Mucosa of stomach (tissue), 1 donor: ENCODE measurements around the gene NOTUM.

Source experiments
- H3K27me3 ChIP-seq: one replicate; pipeline ENCODE4 v1.7.0; 2013; ENCODE audit warnings: mild to moderate bottlenecking, low read length; ENCODE audit not compliant: control insufficient read depth, insufficient read depth
- H3K36me3 ChIP-seq: one replicate; pipeline ENCODE4 v1.7.0; 2013; ENCODE audit warnings: low read length; ENCODE audit not compliant: control insufficient read depth, insufficient read depth
- H3K4me1 ChIP-seq: one replicate; pipeline ENCODE4 v1.7.0; 2013; ENCODE audit warnings: mild to moderate bottlenecking, low read length; ENCODE audit not compliant: control insufficient read depth, insufficient read depth
- H3K4me3 ChIP-seq: one replicate; pipeline ENCODE4 v1.7.0; 2013; ENCODE audit warnings: low read length
- H3K9ac ChIP-seq: one replicate; pipeline ENCODE4 v1.7.0; 2013; ENCODE audit warnings: mild to moderate bottlenecking, low read length, moderate library complexity
- H3K9me3 ChIP-seq: one replicate; pipeline ENCODE4 v1.7.0; 2013; ENCODE audit warnings: mild to moderate bottlenecking, low read length, moderate library complexity; ENCODE audit not compliant: control insufficient read depth
- donor health status: Pancreatic carcinoma.

The NOTUM gene

GRCh38 chr17:81966343-81967243 is 5.6 kb upstream of the NOTUM start:
- Histone ChIP-seq H3K9me3 (no peaks in the 10 kb centered on the region), H3K27me3 (peaks cover 35% of the 10 kb centered on the region), H3K4me1 (peaks cover 13% of the 10 kb centered on the region), H3K9ac (no peak overlapping the region), H3K36me3 (no peaks in the 10 kb centered on the region), H3K4me3 (no peak overlapping the region)

DNA sequence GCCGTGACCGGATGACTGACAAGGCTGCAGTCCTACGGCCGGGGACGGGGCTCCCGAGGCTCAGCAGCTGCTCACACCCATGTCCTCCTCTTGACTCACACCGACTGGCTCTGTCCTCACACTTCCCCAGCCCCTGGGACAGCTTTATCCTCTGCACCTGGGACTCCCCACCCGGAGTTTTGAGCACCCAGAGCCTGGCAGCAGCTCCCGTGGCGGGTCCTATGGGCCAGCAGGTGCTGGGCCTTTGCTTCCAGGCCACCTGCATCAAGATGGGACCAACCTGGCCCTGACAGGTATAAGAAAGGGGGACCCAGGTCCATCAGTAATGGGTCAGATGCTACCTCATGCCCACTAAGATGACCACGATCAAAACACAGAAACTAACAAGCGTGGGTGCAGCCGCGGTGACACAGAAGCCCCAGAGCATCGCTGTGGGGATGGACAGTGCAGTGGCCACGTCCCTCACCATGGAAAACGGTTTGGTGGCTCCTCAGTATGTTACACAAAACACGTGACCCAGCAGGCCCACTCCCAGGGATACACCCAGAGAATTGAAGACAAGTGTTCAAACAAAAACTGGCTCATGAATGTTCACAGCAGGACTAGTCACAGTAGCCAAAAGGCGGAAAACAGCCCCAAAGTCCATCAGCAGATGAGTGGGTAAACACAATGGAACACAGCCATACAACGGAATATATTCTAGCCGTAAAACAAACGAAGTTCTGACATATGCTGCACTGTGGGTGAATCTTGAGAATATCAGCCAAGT is 3.3 kb upstream of the NOTUM start:
- Histone ChIP-seq H3K9me3 (no peaks in the 10 kb centered on the region), H3K4me1 (peaks cover 19% of the 10 kb centered on the region), H3K4me3 (no peak overlapping the region), H3K36me3 (no peaks in the 10 kb centered on the region), H3K27me3 (peaks cover 49% of the 10 kb centered on the region), H3K9ac (no peak overlapping the region)

DNA sequence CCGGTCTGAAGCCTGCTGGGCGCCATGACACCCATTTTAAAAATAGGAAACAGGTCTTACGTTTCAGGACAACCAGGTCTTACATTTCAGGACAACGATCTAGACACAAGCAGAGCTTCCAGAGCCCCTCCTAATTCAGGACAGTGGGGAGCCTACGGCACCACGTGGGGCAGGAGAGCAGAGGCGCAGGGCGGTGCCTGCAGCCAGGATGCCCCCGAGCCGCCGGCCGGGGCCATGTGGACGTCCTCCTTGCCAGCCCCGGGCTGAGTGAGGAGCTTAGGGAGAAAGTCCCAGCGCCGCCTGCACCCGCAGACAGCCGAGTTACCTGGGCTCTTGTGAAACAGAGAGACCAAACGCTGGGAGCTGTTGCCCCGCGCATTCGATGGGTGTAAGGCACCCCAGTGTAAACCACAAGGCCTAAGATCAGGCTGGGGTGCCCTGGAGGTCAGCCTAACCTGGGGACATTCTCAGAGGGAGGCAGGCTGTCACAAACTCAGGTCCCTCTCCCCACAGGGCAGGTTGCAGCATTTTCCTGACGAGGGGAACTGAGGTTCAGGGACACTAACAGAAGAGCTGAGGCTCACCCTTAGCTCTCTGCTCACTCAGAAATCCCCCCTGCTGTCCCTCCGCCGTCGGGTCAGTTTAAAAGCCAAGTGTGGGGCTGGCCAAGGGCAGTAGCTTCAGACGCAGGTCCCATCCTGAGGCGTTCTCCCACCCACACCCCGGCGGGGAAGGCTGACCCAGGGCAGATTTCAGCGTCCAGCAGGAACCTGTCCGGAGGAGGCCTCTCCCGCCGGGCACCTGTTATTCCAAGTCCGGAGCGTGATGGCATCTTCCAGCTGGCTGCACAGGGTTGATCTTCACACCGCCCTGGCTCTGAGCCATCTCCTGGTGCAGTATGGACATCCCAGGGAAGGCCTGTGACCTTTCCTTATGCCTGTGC is 1.8 kb upstream of the NOTUM start:
- Histone ChIP-seq H3K9ac (no peak overlapping the region), H3K4me1 (peaks cover 14% of the 10 kb centered on the region), H3K9me3 (no peaks in the 10 kb centered on the region), H3K4me3 (no peak overlapping the region), H3K27me3 (peaks cover 63% of the 10 kb centered on the region), H3K36me3 (no peaks in the 10 kb centered on the region)

DNA sequence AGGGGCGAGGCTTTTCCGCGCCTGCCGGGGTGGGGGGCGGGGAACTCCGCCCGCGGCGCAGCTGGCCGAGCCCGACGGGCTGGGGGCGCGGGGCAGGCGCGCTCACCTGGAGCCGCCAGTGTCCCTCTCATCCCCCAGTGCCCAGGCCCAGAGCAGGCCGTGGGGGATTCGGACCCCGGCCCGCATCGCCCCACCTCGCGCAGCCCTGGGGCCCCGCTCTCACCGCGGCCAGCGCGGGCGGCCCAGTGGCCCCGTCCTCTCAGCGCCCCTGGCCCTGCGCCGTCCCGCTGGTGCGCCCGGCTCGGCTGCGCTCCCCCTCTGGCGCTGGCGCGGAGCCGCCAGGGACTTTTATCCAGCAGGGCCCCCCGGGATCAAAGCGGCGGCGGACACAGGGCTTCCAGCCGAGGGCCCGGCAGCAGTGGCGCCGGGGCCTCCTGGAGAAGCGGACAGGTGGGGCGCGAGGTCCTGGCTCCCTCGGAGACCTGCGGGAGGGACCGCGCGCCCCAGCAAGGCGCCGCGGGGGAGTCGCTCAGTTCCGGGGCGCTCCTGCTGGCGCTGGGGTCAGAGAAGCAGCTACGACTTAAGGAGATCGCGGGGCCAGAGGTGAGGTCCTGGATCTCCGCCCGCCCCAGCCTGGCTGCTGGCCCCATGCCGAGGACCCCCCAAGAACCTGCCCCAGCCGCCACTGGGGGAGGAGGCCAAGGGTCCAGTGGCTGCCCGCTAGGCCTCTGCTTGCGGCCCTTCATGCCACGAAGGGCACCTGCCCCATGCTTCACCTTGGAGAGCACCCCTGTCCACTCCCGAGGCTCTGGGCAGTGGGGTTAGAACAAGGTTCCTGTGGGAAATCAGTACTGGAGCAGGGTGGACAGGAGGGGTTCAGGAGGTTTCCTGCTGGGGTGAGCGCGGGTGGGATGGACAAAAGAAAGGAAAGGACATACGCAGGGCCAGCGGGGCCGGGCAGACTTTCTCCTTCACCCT is 823 bp upstream of the NOTUM start:
- H3K9ac ChIP-seq, result no peak overlapping the region
- peaks cover 6% of the 10 kb centered on the region for H3K4me1 ChIP-seq
- no peaks in the 10 kb centered on the region for H3K9me3 ChIP-seq
- no peaks in the 10 kb centered on the region for H3K36me3 ChIP-seq
- H3K4me3 ChIP-seq, result no peak overlapping the region
- peaks cover 64% of the 10 kb centered on the region for H3K27me3 ChIP-seq

DNA sequence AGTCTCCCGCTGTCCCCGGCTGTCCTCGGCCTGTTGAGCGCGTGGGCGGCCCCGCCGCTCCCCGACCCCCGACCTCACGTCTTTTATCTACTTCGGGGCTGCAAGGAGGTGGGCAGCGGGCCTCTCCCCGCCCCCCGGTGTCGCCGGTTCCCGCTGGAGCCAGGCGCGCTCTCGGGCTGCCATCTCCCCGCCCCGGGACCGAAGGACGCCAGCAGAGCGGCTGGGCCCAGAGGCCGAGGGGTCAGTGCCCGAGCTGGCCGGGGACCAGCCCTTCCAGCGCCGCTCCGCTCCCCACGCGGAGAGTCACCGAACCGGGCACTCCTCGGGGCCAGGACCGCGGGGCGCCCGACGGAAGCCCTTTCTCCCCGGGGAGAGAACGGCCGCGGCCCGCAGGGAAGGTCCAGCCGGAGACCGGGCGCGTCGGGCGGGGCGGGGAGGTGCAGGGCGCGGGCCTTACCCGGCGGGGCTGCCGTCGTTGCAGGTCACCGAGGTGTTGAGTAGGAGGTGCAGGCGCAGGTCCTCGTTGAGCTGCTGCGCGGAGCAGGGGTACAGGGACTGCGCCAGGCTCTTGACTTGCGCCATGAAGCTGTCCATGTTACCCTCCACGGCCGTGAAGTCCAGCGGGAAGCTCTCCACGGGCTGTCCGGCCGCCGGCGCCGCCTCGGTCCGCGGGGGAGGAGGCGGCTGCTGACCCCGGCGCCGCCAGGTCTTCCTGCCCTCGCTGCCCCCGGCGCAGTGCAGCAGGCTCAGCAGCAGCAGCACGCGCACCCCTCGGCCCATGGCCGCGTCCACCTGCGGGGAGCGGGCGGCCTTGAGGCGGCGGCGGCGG is 643 bp downstream of the NOTUM start:
- no peak overlapping the region for H3K9ac ChIP-seq
- H3K27me3 ChIP-seq, result peaks cover 64% of the 10 kb centered on the region
- H3K9me3 ChIP-seq, result no peaks in the 10 kb centered on the region
- no peaks in the 10 kb centered on the region for H3K36me3 ChIP-seq
- no peak overlapping the region for H3K4me3 ChIP-seq
- peaks cover 6% of the 10 kb centered on the region for H3K4me1 ChIP-seq

DNA sequence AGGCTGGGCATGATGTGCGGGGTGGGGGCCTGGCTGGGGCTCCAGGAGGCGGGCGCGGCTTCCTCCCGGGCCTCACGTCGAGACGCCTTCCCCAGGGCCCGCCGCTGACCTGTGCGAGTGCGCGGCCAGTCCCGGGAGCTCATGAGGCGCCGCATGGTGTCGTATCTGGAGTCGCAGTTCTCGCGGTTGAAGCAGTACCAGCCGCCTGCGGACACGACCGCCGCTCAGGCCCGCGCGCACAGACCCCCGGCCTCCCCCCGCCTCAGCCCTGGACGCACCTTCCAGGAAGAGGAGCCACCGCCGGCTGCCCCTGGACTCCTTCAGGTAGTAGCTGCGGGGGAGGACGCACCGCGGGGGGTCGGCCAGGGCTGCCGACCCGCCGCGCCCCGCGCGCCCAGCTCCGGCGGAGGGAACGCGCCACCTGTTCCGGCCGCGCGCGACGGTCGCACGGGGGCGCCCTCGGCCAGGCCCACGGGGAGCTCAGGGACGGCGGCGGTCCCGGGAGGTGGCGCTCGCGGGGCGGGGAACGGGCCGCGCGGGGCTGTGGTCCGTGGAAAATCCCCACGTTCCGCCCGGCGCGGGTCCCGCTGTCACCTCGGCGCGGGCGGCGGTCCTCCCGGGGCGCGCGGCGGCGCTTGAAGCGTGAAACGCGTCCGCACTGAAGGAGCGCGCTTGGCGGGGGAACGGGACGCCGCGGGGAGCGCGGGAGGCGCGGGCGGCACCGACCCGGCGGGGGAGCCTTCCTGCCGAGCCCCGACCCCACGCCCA is 1.4 kb downstream of the NOTUM start:
- Histone ChIP-seq H3K4me1 (peaks cover 6% of the 10 kb centered on the region), H3K9ac (no peak overlapping the region), H3K27me3 (peaks cover 64% of the 10 kb centered on the region), H3K9me3 (no peaks in the 10 kb centered on the region), H3K36me3 (no peaks in the 10 kb centered on the region), H3K4me3 (no peak overlapping the region)

- Histone ChIP-seq H3K27me3 (peaks cover 59% of the 10 kb centered on the region), H3K4me1 (peaks cover 6% of the 10 kb centered on the region), H3K36me3 (no peaks in the 10 kb centered on the region), H3K4me3 (no peak overlapping the region), H3K9me3 (no peaks in the 10 kb centered on the region), H3K9ac (no peak overlapping the region)
These were observed 2.2 kb downstream of the NOTUM start for GRCh38 chr17:81958633-81959342.

DNA sequence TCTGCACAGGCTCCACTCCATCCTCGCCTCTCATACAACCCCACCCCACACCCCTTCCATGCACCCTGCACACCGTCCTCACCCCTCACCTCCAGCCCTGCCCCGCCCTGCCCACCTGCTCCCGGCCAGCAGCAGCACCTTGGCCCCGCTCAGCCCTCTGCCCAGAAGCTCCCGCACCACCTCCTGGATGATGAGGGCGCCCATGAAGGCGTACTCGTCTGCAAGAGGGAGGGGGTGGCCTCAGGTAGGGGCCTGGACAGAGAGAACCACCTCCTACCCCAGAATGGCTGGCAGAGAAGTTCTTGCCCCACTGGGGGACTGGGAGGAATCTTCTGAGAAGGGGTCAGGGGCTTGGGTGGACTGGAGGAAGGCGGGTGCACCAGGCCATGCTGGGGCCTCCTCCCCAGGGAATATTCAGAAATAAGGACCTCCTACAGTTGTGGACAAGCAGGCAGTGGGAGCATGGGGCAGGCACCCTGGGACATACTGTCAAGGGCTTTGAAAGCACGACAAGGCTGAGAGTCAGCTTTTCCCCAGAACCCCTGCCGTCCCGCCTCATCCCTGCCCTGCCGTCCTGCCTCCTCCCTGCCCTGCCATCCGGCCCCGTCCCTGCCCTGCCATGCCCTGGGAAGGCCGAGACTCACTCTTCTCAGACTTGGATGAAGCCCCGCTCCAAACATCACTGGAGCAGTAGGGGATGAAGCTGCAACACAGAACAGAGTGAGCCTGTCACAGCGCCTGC is 3.1 kb downstream of the NOTUM start:
- H3K9me3 ChIP-seq, result no peaks in the 10 kb centered on the region
- peaks cover 50% of the 10 kb centered on the region for H3K27me3 ChIP-seq
- no peaks in the 10 kb centered on the region for H3K36me3 ChIP-seq
- no peak overlapping the region for H3K4me3 ChIP-seq
- H3K9ac ChIP-seq, result no peak overlapping the region
- peaks cover 6% of the 10 kb centered on the region for H3K4me1 ChIP-seq
